ENCODE results near the gene CHRM1.

DNA sequence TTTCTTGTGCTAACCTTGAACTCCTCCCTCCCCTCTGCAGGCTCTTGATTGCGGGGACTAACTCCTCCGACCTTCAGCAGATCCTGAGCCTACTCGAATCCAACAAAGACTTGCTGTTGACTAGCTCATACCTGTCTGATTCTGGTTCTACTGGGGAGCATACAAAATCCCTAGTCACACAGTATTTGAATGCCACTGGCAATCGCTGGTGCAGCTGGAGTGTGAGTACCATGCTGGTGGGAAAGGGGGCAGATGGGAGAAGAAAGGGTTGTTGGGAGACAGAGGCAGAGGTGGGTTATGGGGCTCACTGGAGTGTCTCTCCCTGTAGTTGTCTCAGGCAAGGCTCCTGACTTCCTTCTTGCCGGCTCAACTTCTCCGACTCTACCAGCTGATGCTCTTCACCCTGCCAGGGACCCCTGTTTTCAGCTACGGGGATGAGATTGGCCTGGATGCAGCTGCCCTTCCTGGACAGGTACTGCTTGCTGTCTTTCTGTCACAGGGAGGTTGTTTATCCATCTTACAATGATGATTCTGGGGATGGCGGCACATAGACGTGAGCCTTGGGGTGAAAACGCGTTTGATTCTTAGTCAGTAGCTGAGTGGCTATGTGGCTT, 35.9 kb downstream of the CHRM1 start:
- TF ChIP-seq, protein P1, sequence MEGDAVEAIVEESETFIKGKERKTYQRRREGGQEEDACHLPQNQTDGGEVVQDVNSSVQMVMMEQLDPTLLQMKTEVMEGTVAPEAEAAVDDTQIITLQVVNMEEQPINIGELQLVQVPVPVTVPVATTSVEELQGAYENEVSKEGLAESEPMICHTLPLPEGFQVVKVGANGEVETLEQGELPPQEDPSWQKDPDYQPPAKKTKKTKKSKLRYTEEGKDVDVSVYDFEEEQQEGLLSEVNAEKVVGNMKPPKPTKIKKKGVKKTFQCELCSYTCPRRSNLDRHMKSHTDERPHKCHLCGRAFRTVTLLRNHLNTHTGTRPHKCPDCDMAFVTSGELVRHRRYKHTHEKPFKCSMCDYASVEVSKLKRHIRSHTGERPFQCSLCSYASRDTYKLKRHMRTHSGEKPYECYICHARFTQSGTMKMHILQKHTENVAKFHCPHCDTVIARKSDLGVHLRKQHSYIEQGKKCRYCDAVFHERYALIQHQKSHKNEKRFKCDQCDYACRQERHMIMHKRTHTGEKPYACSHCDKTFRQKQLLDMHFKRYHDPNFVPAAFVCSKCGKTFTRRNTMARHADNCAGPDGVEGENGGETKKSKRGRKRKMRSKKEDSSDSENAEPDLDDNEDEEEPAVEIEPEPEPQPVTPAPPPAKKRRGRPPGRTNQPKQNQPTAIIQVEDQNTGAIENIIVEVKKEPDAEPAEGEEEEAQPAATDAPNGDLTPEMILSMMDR (IDR thresholded peaks at IDR 0.05; ENCODE audit: low read length), result no peak
- TF ChIP-seq EZH2 (optimal IDR thresholded peaks at IDR 0.05; ENCODE audit: low read depth, low read length) (no peak), EZH2phosphoT487 (IDR thresholded peaks at IDR 0.05; ENCODE audit: low read length) (no peak)
